B cell (primary cell): Measurements from ENCODE around the gene RND1. TPM values are rescaled to one million over a fixed set of nuclear protein-coding genes. Genes with fewer than 3 reads are reported as not detected.

Experiments used
- ATAC-seq: fragments of 200-7000 bp; cut with Tn5 transposase; one replicate; pipeline ENCODE4 v1.10.0; 2021; ENCODE audit warnings: low read depth, mild to moderate bottlenecking, moderate number of reproducible peaks, moderate library complexity
- CTCF ChIA-PET: fragments of 350-600 bp; sonication (Branson Sonifier 250); formaldehyde crosslinking; loops from one replicate; lab custom pipeline; 2021; ENCODE audit warnings: antibody characterized with exemption, inconsistent platforms; lab: Charles Lee
- POLR2A ChIA-PET: fragments of 350-600 bp; sonication (Branson Sonifier 250); formaldehyde crosslinking; loops from one replicate; lab custom pipeline; 2021; ENCODE audit warnings: antibody characterized with exemption; lab: Charles Lee
- DNase-seq: peaks from one replicate; pipeline ENCODE4 v3.0.0; 2013
- H2AFZ ChIP-seq: 2 replicates; pipeline ENCODE4 v1.6.1; 2012; ENCODE audit warnings: mild to moderate bottlenecking, low read depth, low read length; ENCODE audit not compliant: insufficient read depth, poor library complexity, severe bottlenecking
- H3K27ac ChIP-seq, 2 donors: 1 replicate in 1 of 2; 2 replicates in 1 of 2; pipeline ENCODE4 v1.5.1; 2012 to 2013; ENCODE audit warnings: low read length in 2 of 2, mild to moderate bottlenecking in 2 of 2, moderate library complexity in 1 of 2
- H3K27me3 ChIP-seq, 4 experiments: fragments of 200-600 bp in 1 of 4; sonication (generic) in 1 of 4; replicated peaks in 1 of 4; 1 replicate in 2 of 4; 2 replicates in 2 of 4; pipeline versions ENCODE4 v1.6.1 to v1.7.0; 2013 to 2016; ENCODE audit warnings: low read length in 3 of 4, mild to moderate bottlenecking in 2 of 4, mixed read lengths in 1 of 4, moderate library complexity in 1 of 4; ENCODE audit not compliant: insufficient read depth in 4 of 4, control insufficient read depth in 3 of 4; ENCODE audit errors: control extremely low read depth in 1 of 4
- H3K36me3 ChIP-seq, 2 experiments: replicated peaks in 1 of 2; 1 replicate in 1 of 2; 2 replicates in 1 of 2; pipeline versions ENCODE4 v1.6.1 to v1.7.1; 2013; ENCODE audit warnings: low read length in 1 of 2; ENCODE audit not compliant: insufficient read depth in 2 of 2, control insufficient read depth in 1 of 2; ENCODE audit errors: control extremely low read depth in 1 of 2, extremely low read depth in 1 of 2
- H3K4me1 ChIP-seq, 2 donors: fragments of 200-600 bp in 1 of 2; sonication (generic) in 1 of 2; 1 replicate in 1 of 2; 2 replicates in 1 of 2; pipeline versions ENCODE4 v1.5.1 to v1.6.1; 2013 to 2017; ENCODE audit warnings: low read length in 2 of 2; ENCODE audit not compliant: control insufficient read depth in 2 of 2, insufficient read depth in 2 of 2
- H3K4me2 ChIP-seq: replicated peaks from 2 replicates; pipeline ENCODE3; 2012; ENCODE audit warnings: mild to moderate bottlenecking, low read depth, low read length; ENCODE audit not compliant: poor library complexity, severe bottlenecking
- H3K4me3 ChIP-seq, 5 experiments: fragments of 200-600 bp in 1 of 5; sonication (generic) in 1 of 5; 1 replicate in 3 of 5; 2 replicates in 2 of 5; pipeline versions ENCODE4 v1.5.1 to v1.7.0; 2011 to 2016; ENCODE audit warnings: low read length in 4 of 5, mild to moderate bottlenecking in 4 of 5, low read depth in 2 of 5, control low read depth in 1 of 5, moderate library complexity in 1 of 5; ENCODE audit not compliant: insufficient read depth in 1 of 5; ENCODE audit errors: control extremely low read depth in 1 of 5, extremely low read depth in 1 of 5
- H3K79me2 ChIP-seq: fragments of 200-600 bp; sonication (generic); one replicate; pipeline ENCODE4 v1.6.0; 2016; ENCODE audit warnings: low read length; ENCODE audit not compliant: control insufficient read depth, insufficient read depth
- H3K9ac ChIP-seq: fragments of 200-600 bp; sonication (generic); 2 replicates; pipeline ENCODE4 v1.6.1; 2017; ENCODE audit warnings: mild to moderate bottlenecking, low read length, moderate library complexity
- H3K9me3 ChIP-seq, 3 donors: one replicate each; pipeline versions ENCODE4 v1.6.1 to v1.7.1; 2013; ENCODE audit warnings: low read length in 2 of 3; ENCODE audit not compliant: control insufficient read depth in 2 of 3, insufficient read depth in 1 of 3; ENCODE audit errors: control extremely low read depth in 1 of 3
- H4K20me1 ChIP-seq: 2 replicates; pipeline ENCODE4 v1.6.0; 2012; ENCODE audit warnings: mild to moderate bottlenecking, low read length; ENCODE audit not compliant: insufficient read depth, control insufficient read depth, poor library complexity, severe bottlenecking
- H3K27ac Mint-ChIP-seq: one replicate; pipeline ENCODE4 v1.8.0; 2021; ENCODE audit warnings: mixed read lengths
- H3K27me3 Mint-ChIP-seq: one replicate; pipeline ENCODE4 v1.8.0; 2021; ENCODE audit warnings: mixed read lengths
- H3K4me1 Mint-ChIP-seq: one replicate; pipeline ENCODE4 v1.8.0; 2021; ENCODE audit warnings: mixed read lengths
- H3K4me3 Mint-ChIP-seq: one replicate; pipeline ENCODE4 v1.8.0; 2021; ENCODE audit warnings: mixed read lengths
- H3K9me3 Mint-ChIP-seq: one replicate; pipeline ENCODE4 v1.8.0; 2022; ENCODE audit warnings: mixed read lengths; ENCODE audit not compliant: insufficient read depth
- EZH2 ChIP-seq: IDR thresholded peaks from 2 replicates; pipeline ENCODE4 v1.6.1; 2012; ENCODE audit warnings: borderline replicate concordance, low read depth, mild to moderate bottlenecking, moderate library complexity, low read length; ENCODE audit not compliant: insufficient read depth, poor library complexity, severe bottlenecking
- WGBS: methylation state at CpG from one replicate; pipeline ENCODE4 v1.1.5; 2013; ENCODE audit warnings: missing lambda C conversion rate; ENCODE audit not compliant: insufficient coverage; 5-methylcytosine and 5-hydroxymethylcytosine counted together
- intact Hi-C: fragments of 100-400 bp; cut with micrococcal nuclease; formaldehyde crosslinking; loops from one replicate; pipeline ENCODE4 v1.10.0; 2022
- polyA plus RNA-seq: library from polyadenylated mRNA; depleted of rRNA; stranded (reverse); fragments of >200 nt; gene quantifications from 2 replicates; pipeline ENCODE4 v1.2.3, GENCODE V29; 2012
- total RNA-seq, 2 donors: library from RNA; stranded (reverse); fragments of 120-200 nt in 1 of 2; gene quantifications; 1 replicate in 1 of 2; 2 replicates in 1 of 2; pipeline versions ENCODE4 v1.2.3 to v1.2.4, GENCODE V29; 2013 to 2022
- TF ChIP-seq, protein P1 (sequence below): fragments of 200-600 bp; IDR thresholded peaks from one replicate; pipeline ENCODE4 v1.8.0; 2022; ENCODE audit warnings: antibody characterized with exemption, mild to moderate bottlenecking

Gene RND1
- total and polyA plus RNA-seq, 2 donors (not counting 1 experiment from before 2014, with no cell fraction given), result 7.3 to 19.5 TPM

DNA sequence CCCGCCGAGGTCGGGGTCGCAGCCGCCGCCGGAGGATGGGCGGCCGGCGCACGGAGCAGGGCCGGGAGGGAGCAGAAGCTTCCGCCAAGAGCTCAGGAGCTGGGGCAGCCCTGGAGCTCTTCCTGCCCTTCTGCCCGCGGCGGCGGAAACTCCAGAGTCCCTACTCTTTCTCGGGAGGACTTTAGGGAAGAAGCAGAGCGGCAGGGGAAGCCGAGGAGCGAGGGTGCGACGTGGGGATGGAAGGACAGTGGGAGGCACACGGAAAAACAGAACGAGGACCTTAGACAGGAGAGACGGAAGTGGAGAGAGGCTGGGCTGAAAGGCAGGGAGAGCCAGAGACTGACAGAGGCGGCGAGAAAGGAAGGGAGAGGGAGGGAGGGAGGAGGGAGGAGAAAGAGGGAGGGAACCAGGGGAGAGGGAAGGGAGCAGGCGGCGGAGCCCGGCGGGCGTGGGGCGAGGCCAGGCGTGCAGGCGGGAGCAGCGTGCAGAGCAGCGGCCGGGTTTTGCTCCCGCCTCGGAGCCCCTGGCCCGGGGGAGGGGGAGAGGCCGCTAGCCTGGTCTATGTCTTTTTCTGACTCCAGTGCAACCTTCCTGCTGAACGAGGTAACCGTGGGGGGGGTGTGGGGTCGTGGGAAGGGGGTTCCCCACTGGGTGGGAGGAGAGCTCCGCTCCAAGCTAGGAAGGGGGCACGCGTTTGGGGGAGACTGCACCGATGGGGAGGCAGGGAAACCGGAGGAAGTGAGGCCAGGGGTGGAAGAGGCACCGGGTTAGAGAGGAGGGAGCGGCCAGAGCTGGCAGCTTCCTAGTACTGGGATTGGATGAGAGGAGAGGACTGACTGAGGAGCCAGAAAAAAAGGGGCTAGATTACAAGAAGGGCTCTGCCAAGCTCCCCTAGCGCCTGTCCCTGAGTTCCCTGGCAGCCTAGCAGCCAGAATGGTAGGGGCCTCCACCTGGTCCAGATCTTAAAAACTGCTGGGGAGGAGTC lies 50.3 kb downstream of the RND1 start:
- H2AFZ ChIP-seq, result peak overlapping the region; percentile 96
- TF ChIP-seq EZH2, result no peak
- TF ChIP-seq, protein P1, sequence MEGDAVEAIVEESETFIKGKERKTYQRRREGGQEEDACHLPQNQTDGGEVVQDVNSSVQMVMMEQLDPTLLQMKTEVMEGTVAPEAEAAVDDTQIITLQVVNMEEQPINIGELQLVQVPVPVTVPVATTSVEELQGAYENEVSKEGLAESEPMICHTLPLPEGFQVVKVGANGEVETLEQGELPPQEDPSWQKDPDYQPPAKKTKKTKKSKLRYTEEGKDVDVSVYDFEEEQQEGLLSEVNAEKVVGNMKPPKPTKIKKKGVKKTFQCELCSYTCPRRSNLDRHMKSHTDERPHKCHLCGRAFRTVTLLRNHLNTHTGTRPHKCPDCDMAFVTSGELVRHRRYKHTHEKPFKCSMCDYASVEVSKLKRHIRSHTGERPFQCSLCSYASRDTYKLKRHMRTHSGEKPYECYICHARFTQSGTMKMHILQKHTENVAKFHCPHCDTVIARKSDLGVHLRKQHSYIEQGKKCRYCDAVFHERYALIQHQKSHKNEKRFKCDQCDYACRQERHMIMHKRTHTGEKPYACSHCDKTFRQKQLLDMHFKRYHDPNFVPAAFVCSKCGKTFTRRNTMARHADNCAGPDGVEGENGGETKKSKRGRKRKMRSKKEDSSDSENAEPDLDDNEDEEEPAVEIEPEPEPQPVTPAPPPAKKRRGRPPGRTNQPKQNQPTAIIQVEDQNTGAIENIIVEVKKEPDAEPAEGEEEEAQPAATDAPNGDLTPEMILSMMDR, result no peak
- H3K4me1 Mint-ChIP-seq, result peaks cover 29% of the 10 kb centered on the region
- H3K4me1 ChIP-seq, result peaks cover 30 to 38% of the 10 kb centered on the region in 2 donors
- H3K4me3 Mint-ChIP-seq, result peak overlapping the region; percentile 96
- ChIA-PET POLR2A (interaction anchor here (0.9 kb wide), 2 partner anchors 37 to 980 kb away, joined by 3 read pairs; no protein-coding TSS in a partner anchor), CTCF (interaction anchor here (0.5 to 6.8 kb wide), 12 partner anchors 9 to 1332 kb away, joined by 3 to 57 read pairs (median 3); partner anchors contain the start of gene DDX23)
- intact Hi-C loops, result no loop called here
- H3K27ac ChIP-seq, result peak overlapping the region in 1 of 2 donors; percentile 32
- DNase-seq, result peak; percentile 61
- no peaks in the 10 kb centered on the region for H3K36me3 ChIP-seq
- peaks cover 13% of the 10 kb centered on the region for H4K20me1 ChIP-seq
- no peaks in the 10 kb centered on the region for H3K9me3 ChIP-seq
- no peaks in the 10 kb centered on the region for H3K79me2 ChIP-seq
- peak overlapping the region; percentile 38 to 84 (median 69) for H3K4me3 ChIP-seq
- peak; percentile 14 for ATAC-seq
- peak overlapping the region; percentile 91 for H3K9ac ChIP-seq
- WGBS, result 2% methylated on average over 50 of the region's 54 CpGs
- H3K4me2 ChIP-seq, result peak overlapping the region; percentile 100
- H3K27me3 Mint-ChIP-seq, result peaks cover 12% of the 10 kb centered on the region
- H3K27ac Mint-ChIP-seq, result peak overlapping the region; percentile 26
- no peaks in the 10 kb centered on the region for H3K9me3 Mint-ChIP-seq
- H3K27me3 ChIP-seq, result peaks cover 0 to 31% (median 16%) of the 10 kb centered on the region in 4 experiments
